ENCODE results near the gene PEPD.

GRCh38 chr19:33405553-33406461, 115.8 kb downstream of the PEPD start:
- TF ChIP-seq POLR2A (IDR thresholded peaks at IDR 0.05; ENCODE audit: borderline replicate concordance, extremely low read depth, insufficient read depth, insufficient read length) (no peak), EZH2 (IDR thresholded peaks at IDR 0.05) (no peak), CTCF (IDR thresholded peaks at IDR 0.05 in 2 of 3, conservative IDR thresholded peaks at IDR 0.05 in 1 of 3; ENCODE audit: borderline replicate concordance in 1 of 3, insufficient read depth in 1 of 3, low read depth in 2 of 3, low read length in 2 of 3) (no peak)

Measured in HCT116 (cell line).